GM23338 (cell line): ENCODE measurements around the gene HYAL1. TPM values are rescaled to one million over a fixed set of nuclear protein-coding genes. Genes with fewer than 3 reads are reported as not detected.

Experiments
- ATAC-seq: fragments of 200-7000 bp; cut with Tn5 transposase; 3 replicates; pipeline ENCODE4 v1.9.1; 2020
- DNase-seq: peaks from one replicate; pipeline ENCODE4 v3.0.0-alpha.2; 2015; ENCODE audit warnings: low spot score
- H2AFZ ChIP-seq: fragments of 200-600 bp; sonication (generic); 2 replicates; pipeline ENCODE4 v1.8.0; 2016; ENCODE audit warnings: antibody characterized with exemption, mild to moderate bottlenecking, moderate library complexity
- H3F3A ChIP-seq: fragments of 200-600 bp; sonication (generic); replicated peaks from 2 replicates; pipeline ENCODE4 v1.8.0; 2017; ENCODE audit warnings: antibody characterized with exemption, mixed run types, low read depth
- H3K27ac ChIP-seq: fragments of 200-600 bp; sonication (generic); 2 replicates; pipeline ENCODE4 v1.6.1; 2016; ENCODE audit warnings: low read depth
- H3K27me3 ChIP-seq: fragments of 200-600 bp; sonication (generic); 2 replicates; pipeline ENCODE4 v1.8.0; 2016; ENCODE audit warnings: mild to moderate bottlenecking, mixed run types, moderate library complexity; ENCODE audit not compliant: insufficient read depth
- H3K36me3 ChIP-seq: fragments of 200-600 bp; sonication (generic); 2 replicates; pipeline ENCODE4 v1.8.0; 2016; ENCODE audit warnings: mild to moderate bottlenecking; ENCODE audit not compliant: insufficient read depth
- H3K4me1 ChIP-seq: fragments of 200-600 bp; sonication (generic); 2 replicates; pipeline ENCODE4 v1.8.0; 2016; ENCODE audit warnings: mild to moderate bottlenecking, moderate library complexity; ENCODE audit not compliant: insufficient read depth
- H3K4me2 ChIP-seq: fragments of 200-600 bp; sonication (generic); 2 replicates; pipeline ENCODE4 v1.7.1; 2017; ENCODE audit warnings: mixed run types
- H3K4me3 ChIP-seq: fragments of 200-600 bp; sonication (generic); 2 replicates; pipeline ENCODE4 v1.6.1; 2016; ENCODE audit warnings: mixed run types
- H3K79me2 ChIP-seq: fragments of 200-600 bp; sonication (generic); replicated peaks from 2 replicates; pipeline ENCODE4 v1.8.0; 2017; ENCODE audit warnings: mild to moderate bottlenecking; ENCODE audit not compliant: insufficient read depth
- H3K9me2 ChIP-seq: fragments of 200-600 bp; sonication (generic); 2 replicates; pipeline ENCODE4 v1.8.0; 2017; ENCODE audit not compliant: insufficient read depth
- H4K20me1 ChIP-seq: fragments of 200-600 bp; sonication (generic); replicated peaks from 2 replicates; pipeline ENCODE4 v1.8.0; 2017; ENCODE audit warnings: mild to moderate bottlenecking; ENCODE audit not compliant: insufficient read depth
- H3K27ac Mint-ChIP-seq: 2 replicates; pipeline ENCODE4 v1.8.0; 2020; ENCODE audit warnings: inconsistent platforms, mild to moderate bottlenecking, moderate library complexity, mixed read lengths
- H3K27me3 Mint-ChIP-seq: 3 replicates; pipeline ENCODE4 v1.8.0; 2022; ENCODE audit warnings: low read depth, mild to moderate bottlenecking, moderate library complexity, mixed read lengths, inconsistent platforms; ENCODE audit not compliant: insufficient read depth, poor library complexity
- H3K36me3 Mint-ChIP-seq: 3 replicates; pipeline ENCODE4 v1.8.0; 2021; ENCODE audit warnings: low read depth, mild to moderate bottlenecking, inconsistent platforms, moderate library complexity, mixed read lengths
- H3K4me1 Mint-ChIP-seq: 3 replicates; pipeline ENCODE4 v1.8.0; 2020; ENCODE audit warnings: mild to moderate bottlenecking, inconsistent platforms, mixed read lengths
- H3K4me3 Mint-ChIP-seq: 3 replicates; pipeline ENCODE4 v1.8.0; 2021; ENCODE audit warnings: moderate library complexity, mild to moderate bottlenecking, inconsistent platforms, mixed read lengths
- H3K9me3 Mint-ChIP-seq: 3 replicates; pipeline ENCODE4 v1.8.0; 2020; ENCODE audit warnings: moderate library complexity, mild to moderate bottlenecking, inconsistent platforms, mixed read lengths
- CREB1 ChIP-seq: fragments of 250-450 bp; sonication (Bioruptor Pico); IDR thresholded peaks from 2 replicates; pipeline ENCODE4 v1.5.0; 2020; ENCODE audit warnings: low read depth, mild to moderate bottlenecking, moderate library complexity
- CTCF ChIP-seq, 2 experiments: fragments of 200-600 bp in 1 of 2; sonication (generic) in 1 of 2; conservative IDR thresholded peaks; 2 replicates each; pipeline versions ENCODE4 v1.5.1 to v1.6.1; 2016 to 2017; ENCODE audit warnings: antibody characterized with exemption in 2 of 2, low read depth in 2 of 2, mild to moderate bottlenecking in 2 of 2, moderate library complexity in 1 of 2
- ETS1 ChIP-seq: IDR thresholded peaks from 2 replicates; pipeline ENCODE4 v1.6.1; 2016; ENCODE audit warnings: antibody characterized with exemption
- EZH2 ChIP-seq: fragments of 200-600 bp; sonication (generic); IDR thresholded peaks from one replicate; pipeline ENCODE4 v1.8.0; 2017; ENCODE audit warnings: antibody characterized with exemption, mild to moderate bottlenecking, low read depth; ENCODE audit not compliant: unreplicated experiment
- EZH2phosphoT487 ChIP-seq: fragments of 200-600 bp; sonication (generic); IDR thresholded peaks from one replicate; pipeline ENCODE4 v1.8.1; 2018; ENCODE audit warnings: antibody characterized with exemption; ENCODE audit not compliant: unreplicated experiment
- JUNB ChIP-seq: IDR thresholded peaks from one replicate; pipeline ENCODE4 v1.6.1; 2016; ENCODE audit warnings: antibody characterized with exemption; ENCODE audit not compliant: unreplicated experiment
- NANOG ChIP-seq: IDR thresholded peaks from 2 replicates; pipeline ENCODE4 v1.6.1; 2016; ENCODE audit warnings: antibody characterized with exemption, borderline replicate concordance
- POLR2AphosphoS5 ChIP-seq: IDR thresholded peaks from 2 replicates; pipeline ENCODE4 v1.6.1; 2016; ENCODE audit warnings: antibody characterized with exemption, low read depth
- REST ChIP-seq: IDR thresholded peaks from one replicate; pipeline ENCODE4 v1.6.1; 2018; ENCODE audit warnings: antibody characterized with exemption; ENCODE audit not compliant: unreplicated experiment
- STAT1 ChIP-seq: IDR thresholded peaks from one replicate; pipeline ENCODE4 v1.6.1; 2016; ENCODE audit warnings: antibody characterized with exemption; ENCODE audit not compliant: unreplicated experiment
- ZNF114 ChIP-seq: fragments of 250-450 bp; sonication (Bioruptor Pico); IDR thresholded peaks from 2 replicates; pipeline ENCODE4 v1.5.0; 2020; ENCODE audit warnings: mild to moderate bottlenecking, moderate library complexity
- ZNF331 ChIP-seq: fragments of 250-450 bp; sonication (Bioruptor Pico); IDR thresholded peaks from 2 replicates; pipeline ENCODE4 v1.5.0; 2020; ENCODE audit warnings: low read depth, mild to moderate bottlenecking, moderate library complexity
- ZNF462 ChIP-seq: fragments of 250-450 bp; sonication (Bioruptor Pico); IDR thresholded peaks from 2 replicates; pipeline ENCODE4 v1.5.0; 2020; ENCODE audit warnings: mild to moderate bottlenecking, moderate library complexity
- polyA plus RNA-seq: library from polyadenylated mRNA; unstranded; fragments of >200 nt; fragmentation: Nextera tagmentation; extraction: Ambion mirVana; gene quantifications from 2 replicates; pipeline ENCODE4 v1.2.1, GENCODE V29; 2016
- total RNA-seq: library from RNA; depleted of rRNA; stranded (reverse); fragments of >200 nt; shearing (Covaris generic); gene quantifications from 2 replicates; pipeline ENCODE4 v1.2.3, GENCODE V29; 2014

Gene HYAL1
- total and polyA plus RNA-seq, 2 experiments from 2014 or later = 2.1 to 5.0 TPM

- Histone ChIP-seq H3K79me2 (no peaks in the 10 kb centered on the region), H3K9me2 (no peaks in the 10 kb centered on the region), H4K20me1 (no peaks in the 10 kb centered on the region), H3K27me3 (no peaks in the 10 kb centered on the region), H3K4me2 (peak overlapping the region; percentile 26; the same call in 1 of the 2 replicates), H3K27ac (no peak overlapping the region), H2AFZ (no peak overlapping the region), H3K4me3 (no peak overlapping the region), H3F3A (peaks cover 12% of the 10 kb centered on the region), H3K36me3 (no peaks in the 10 kb centered on the region), H3K4me1 (peaks cover 54% of the 10 kb centered on the region)
- H3K27me3 Mint-ChIP-seq = peaks cover 21% of the 10 kb centered on the region
- no peaks in the 10 kb centered on the region for H3K9me3 Mint-ChIP-seq
- H3K36me3 Mint-ChIP-seq = no peaks in the 10 kb centered on the region
- peak overlapping the region; percentile 63; the same call in 1 of the 2 replicates for H3K27ac Mint-ChIP-seq
- H3K4me3 Mint-ChIP-seq = no peak overlapping the region; the same call in 2 of the 3 replicates
- peaks cover 56% of the 10 kb centered on the region for H3K4me1 Mint-ChIP-seq
- TF ChIP-seq NANOG = no peak
- TF ChIP-seq ZNF114 (CRISPR knock-in tag) = no peak
- TF ChIP-seq EZH2phosphoT487 = no peak
- TF ChIP-seq REST = no peak
- no peak for TF ChIP-seq ETS1
- TF ChIP-seq EZH2 = no peak
- no peak for TF ChIP-seq STAT1
- TF ChIP-seq CTCF (conservative IDR thresholded peaks at IDR 0.05; ENCODE audit: low read depth in 2 of 2) = no peak
- no peak for TF ChIP-seq JUNB
- TF ChIP-seq ZNF462 (CRISPR knock-in tag) = no peak
- no peak for TF ChIP-seq ZNF331
- TF ChIP-seq POLR2AphosphoS5 = no peak
- TF ChIP-seq CREB1 = no peak
- DNase-seq = no peak
- ATAC-seq = no peak
Observed at GRCh38 chr3:50266017-50266416, 37.4 kb downstream of the HYAL1 start.
